ENCODE measurements around the gene CDKL4.
"Not testable (repeated sequence)": the region's sequence is repeated elsewhere in the genome, so short reads cannot be mapped to it uniquely, and the experiment has no call there.

The CDKL4 gene

GRCh38 chr2:39228413-39229209 is 15.2 kb downstream of the CDKL4 start:
- DNase-seq, result no peak

DNA sequence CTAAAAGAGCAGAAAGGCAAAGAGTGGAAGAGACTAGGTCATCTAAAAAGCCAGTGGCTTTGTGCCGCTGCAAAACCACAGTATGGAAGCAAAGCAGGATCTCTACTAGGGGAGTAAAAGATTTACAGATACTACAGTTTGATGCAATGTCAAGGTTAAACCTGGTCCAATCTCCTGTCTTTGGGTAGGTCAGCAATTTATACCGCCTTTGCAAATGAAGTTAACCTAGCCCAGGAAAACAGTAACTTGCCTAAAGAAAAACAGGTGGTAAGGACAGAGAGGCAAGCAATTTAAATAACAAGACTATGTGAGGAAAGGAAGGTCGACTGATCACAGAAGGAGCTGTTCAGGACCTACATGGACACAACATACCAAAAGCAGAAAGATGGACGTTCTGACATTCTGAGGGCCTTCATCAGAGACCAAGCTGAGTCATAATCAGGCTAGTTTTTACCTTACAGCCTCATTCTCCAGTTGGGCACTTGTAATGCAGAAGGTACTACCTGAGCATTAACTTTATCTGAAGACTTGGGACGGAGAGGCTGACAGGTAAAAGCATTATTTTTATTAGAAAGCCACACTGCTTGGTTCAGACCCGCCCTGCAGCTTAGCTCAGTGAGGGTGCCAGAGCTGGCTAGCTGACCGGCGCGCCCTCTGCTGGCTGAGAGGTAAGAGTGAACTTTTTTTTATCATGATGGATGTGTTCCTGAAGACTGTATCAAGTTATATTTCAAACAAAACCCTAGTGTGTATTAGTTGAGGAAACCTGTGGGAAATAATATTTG is 15.9 kb downstream of the CDKL4 start:
- peak; percentile 79 to 82 for DNase-seq

GRCh38 chr2:39225567-39225966 is 18.2 kb downstream of the CDKL4 start:
- DNase-seq, result no peak

GRCh38 chr2:39223909-39224308 is 19.9 kb downstream of the CDKL4 start:
- DNase-seq, result no peak

GRCh38 chr2:39221459-39221858 is 22.3 kb downstream of the CDKL4 start:
- DNase-seq, result no peak

GRCh38 chr2:39220136-39220535 is 23.6 kb downstream of the CDKL4 start:
- DNase-seq, result no peak

DNA sequence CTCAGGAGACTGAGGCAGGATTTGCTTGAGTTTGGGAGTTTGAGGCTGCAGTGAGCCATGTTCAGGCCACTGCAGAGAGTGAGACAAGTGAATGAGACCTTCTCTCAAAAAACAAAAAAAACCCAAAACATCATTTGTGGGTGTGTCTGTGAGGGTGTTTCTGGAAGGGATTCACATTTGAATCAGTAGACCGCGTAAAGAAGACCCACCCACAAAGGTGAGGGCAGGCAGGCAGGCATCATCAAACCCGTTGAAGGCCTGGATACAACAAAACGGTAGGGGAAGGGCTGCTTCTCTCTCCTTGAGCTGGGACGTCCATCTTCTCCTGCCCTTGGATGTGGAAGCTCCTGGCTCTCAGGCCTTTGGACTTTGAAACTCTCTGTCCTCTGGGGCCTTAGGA is 25.4 kb downstream of the CDKL4 start:
- DNase-seq, result no peak

GRCh38 chr2:39217192-39217550 is 26.6 kb downstream of the CDKL4 start:
- DNase-seq, result no peak

GRCh38 chr2:39216346-39217191 is 27.2 kb downstream of the CDKL4 start:
- peak; percentile 48 to 53 for DNase-seq

DNA sequence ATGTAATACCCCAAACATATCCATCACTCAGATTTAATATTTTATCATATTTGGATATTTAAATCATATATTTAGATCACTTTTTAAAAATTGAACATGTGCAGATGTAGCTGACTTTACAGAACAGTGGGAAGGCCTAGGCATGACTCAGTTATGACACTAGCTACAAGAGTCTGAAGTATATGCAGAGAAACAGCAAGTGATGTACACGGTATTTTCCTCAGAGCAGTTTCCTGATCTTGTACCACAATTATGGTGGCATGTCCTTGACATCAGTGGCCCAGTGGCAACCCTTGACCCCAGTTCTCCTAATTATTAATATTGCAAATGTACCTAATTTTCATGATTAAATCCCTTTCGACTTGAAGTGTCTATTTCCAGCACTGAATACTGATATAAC is 28.2 kb downstream of the CDKL4 start:
- no peak for DNase-seq

DNA sequence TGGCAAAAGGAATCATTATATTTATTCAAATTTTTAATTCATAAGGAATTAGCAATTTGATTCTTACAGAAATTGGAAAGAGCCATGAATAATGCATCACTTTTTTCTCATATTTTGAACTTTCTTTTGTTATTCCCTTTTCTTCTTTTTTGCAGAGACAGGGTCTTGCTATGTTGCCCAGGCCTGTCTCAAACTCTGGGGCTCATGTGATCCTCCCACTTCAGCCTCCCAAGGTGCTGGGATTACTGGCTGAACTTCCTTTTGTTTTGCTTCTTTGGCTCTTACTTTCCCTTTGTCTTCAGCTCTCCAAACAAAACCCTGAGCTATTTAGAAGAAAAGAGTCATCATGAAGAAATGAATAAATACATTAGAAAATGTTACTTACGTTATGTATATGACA is 30.8 kb downstream of the CDKL4 start:
- no peak for DNase-seq

DNA sequence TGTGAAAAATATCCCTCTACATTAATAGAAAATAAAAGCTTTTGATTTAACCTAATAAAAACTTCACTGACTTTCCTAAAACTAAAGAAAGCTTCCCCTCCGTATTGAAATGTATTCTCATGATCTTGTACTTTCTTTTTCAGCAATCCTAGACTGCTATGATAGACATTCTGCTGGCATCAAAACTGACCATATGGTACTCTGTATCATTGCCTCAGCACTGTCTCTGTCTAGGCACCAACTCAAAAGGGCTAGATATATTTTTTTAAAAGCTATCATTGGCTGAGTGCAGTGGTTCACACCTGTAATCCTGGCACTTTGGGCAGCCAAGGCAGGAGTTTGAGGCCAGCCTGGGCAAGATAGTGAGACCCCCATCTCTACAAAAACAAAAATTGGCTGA is 32.9 kb downstream of the CDKL4 start:
- DNase-seq, result no peak

DNA sequence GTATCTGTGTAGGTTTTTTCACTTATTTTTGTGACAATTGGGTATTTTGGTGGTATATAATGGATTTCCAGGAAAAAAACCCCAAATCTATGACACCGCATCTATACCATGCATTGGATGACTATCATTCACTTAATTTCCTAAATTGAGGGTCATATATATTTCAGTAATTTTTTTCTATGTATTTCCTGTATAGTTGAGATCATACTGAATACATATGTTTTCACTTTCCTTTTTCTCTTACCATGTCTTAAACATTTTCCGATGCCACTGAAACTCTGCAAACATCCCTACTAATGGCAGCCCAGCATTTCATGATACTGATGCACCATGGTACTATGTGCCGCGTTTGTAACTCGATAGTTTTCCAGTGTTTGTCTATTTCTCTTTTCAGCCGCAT is 40.4 kb downstream of the CDKL4 start:
- no peak for DNase-seq

- no peak for DNase-seq
These were observed 41.0 kb downstream of the CDKL4 start for GRCh38 chr2:39202639-39203369.

DNA sequence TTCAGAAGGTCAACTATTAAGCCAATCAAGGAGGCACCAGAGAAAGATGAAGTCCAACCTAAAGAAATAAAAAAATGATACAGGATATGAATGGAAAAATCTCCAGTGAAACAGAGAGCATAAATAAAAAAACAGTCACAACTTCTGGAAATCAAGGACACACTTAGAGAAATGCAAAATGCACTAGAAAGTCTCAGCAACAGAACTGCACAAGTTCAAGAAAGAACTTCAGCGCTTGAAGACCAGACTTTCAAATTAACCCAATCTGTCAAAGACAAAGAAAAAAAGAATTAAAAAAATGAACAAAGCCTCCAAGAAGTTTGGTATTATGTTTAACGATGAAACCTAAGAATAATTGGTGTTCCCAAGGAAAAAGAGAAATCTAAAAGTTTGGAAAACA is 46.8 kb downstream of the CDKL4 start:
- not testable (repeated sequence) for DNase-seq

- DNase-seq, result no peak
These were observed 49.1 kb downstream of the CDKL4 start for GRCh38 chr2:39194686-39195085.

DNA sequence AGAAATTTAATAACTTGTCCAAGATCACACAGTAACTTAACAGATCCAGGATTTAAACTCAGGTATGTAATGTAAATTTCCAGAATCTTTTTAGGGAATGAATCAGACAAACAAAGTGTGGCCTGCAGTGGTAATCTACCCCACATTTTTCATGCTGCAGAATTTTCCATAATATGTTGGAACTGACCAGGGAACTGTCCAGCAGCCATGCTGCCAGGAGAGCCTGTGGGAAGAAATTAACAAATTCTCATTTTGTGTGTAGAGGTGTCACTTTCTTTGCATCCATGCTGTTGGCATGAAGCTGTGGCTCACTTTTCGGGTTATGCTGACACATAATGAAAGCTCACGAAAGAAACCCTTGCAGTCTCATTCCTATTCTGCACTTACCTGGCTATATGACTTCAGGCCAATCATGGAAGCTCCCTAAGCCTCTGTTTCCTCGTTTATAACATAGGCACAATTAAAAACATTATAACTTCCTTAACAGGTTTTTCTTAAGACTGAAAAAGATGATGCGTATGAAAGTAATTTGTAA is 54.7 kb downstream of the CDKL4 start:
- no peak for DNase-seq

GRCh38 chr2:39183673-39184072 is 60.1 kb downstream of the CDKL4 start:
- no peak for DNase-seq

- DNase-seq, result no peak
These were observed 62.5 kb downstream of the CDKL4 start for GRCh38 chr2:39181297-39181696.

- no peak for DNase-seq
These were observed 63.5 kb downstream of the CDKL4 start for GRCh38 chr2:39179974-39180960.

DNA sequence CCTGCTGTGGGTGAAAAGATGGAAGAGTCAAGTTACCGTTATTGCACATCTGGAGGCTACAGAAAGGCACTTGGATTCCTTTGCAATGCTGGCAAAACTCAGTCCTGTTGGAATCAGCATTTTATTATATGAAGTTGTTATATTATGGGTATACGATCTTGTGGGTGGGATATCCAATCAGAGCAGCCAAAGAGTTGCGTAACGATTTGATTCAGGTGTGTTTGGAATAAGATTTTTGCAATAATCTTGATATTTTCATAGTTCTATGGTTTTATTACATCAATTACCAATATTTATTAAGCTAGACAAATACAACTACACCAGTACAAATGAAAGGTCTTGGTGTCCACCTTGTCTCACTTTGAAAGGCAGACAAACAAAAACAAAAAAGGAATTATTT is 65.0 kb downstream of the CDKL4 start:
- no peak for DNase-seq
